CD4-positive, alpha-beta T cell (primary cell): ENCODE data around the gene SLC39A9. TPM values are rescaled to one million over a fixed set of nuclear protein-coding genes. Genes with fewer than 3 reads are reported as not detected.

Source experiments
- ATAC-seq: fragments of 200-7000 bp; cut with Tn5 transposase; one replicate; pipeline ENCODE4 v1.10.0; 2022; ENCODE audit warnings: mild to moderate bottlenecking; ENCODE audit not compliant: poor library complexity
- CTCF ChIA-PET: fragments of 350-600 bp; sonication (Branson Sonifier 250); formaldehyde crosslinking; loops from one replicate; lab custom pipeline; 2021; ENCODE audit warnings: antibody characterized with exemption, inconsistent platforms; lab: Charles Lee
- POLR2A ChIA-PET: fragments of 350-600 bp; sonication (Branson Sonifier 250); formaldehyde crosslinking; loops from one replicate; lab custom pipeline; 2021; ENCODE audit warnings: antibody characterized with exemption, inconsistent platforms; lab: Charles Lee
- DNase-seq, 14 experiments: peaks; one replicate each; pipeline ENCODE4 v3.0.0-alpha.2; 2013 to 2020; ENCODE audit warnings: mixed read lengths in 2 of 14
- H3K27ac ChIP-seq, 2 donors: one replicate each; pipeline versions ENCODE4 v1.5.1 to v1.7.0; 2013; ENCODE audit warnings: low read length in 2 of 2, low read depth in 1 of 2, mild to moderate bottlenecking in 1 of 2
- H3K27me3 ChIP-seq, 2 experiments: 1 replicate in 1 of 2; 2 replicates in 1 of 2; pipeline versions ENCODE4 v1.6.1 to v1.7.0; 2013; ENCODE audit warnings: low read length in 2 of 2, control low read depth in 1 of 2, mild to moderate bottlenecking in 1 of 2, moderate library complexity in 1 of 2; ENCODE audit not compliant: insufficient read depth in 2 of 2, control insufficient read depth in 1 of 2
- H3K36me3 ChIP-seq: one replicate; pipeline ENCODE4 v1.6.1; 2013; ENCODE audit warnings: low read length, control low read depth; ENCODE audit not compliant: insufficient read depth
- H3K4me1 ChIP-seq: one replicate; pipeline ENCODE4 v1.6.1; 2013; ENCODE audit warnings: low read length, control low read depth; ENCODE audit not compliant: insufficient read depth
- H3K4me3 ChIP-seq: one replicate; pipeline ENCODE4 v1.5.1; 2013; ENCODE audit warnings: mild to moderate bottlenecking, low read length, moderate library complexity
- H3K9me3 ChIP-seq, 2 experiments: 1 replicate in 1 of 2; 2 replicates in 1 of 2; pipeline versions ENCODE4 v1.6.1 to v1.7.0; 2013; ENCODE audit warnings: low read length in 2 of 2, mild to moderate bottlenecking in 2 of 2, control low read depth in 1 of 2, moderate library complexity in 1 of 2; ENCODE audit not compliant: control insufficient read depth in 1 of 2, insufficient read depth in 1 of 2
- H3K27ac Mint-ChIP-seq: one replicate; pipeline ENCODE4 v1.8.0; 2020; ENCODE audit warnings: mixed read lengths
- H3K27me3 Mint-ChIP-seq: one replicate; pipeline ENCODE4 v1.8.0; 2021; ENCODE audit warnings: mixed read lengths
- H3K36me3 Mint-ChIP-seq: one replicate; pipeline ENCODE4 v1.8.0; 2021; ENCODE audit warnings: low read depth, mixed read lengths
- H3K4me1 Mint-ChIP-seq: one replicate; pipeline ENCODE4 v1.8.0; 2021; ENCODE audit warnings: low read depth, mixed read lengths
- H3K4me3 Mint-ChIP-seq: one replicate; pipeline ENCODE4 v1.8.0; 2020; ENCODE audit warnings: mild to moderate bottlenecking, mixed read lengths
- H3K9me3 Mint-ChIP-seq: one replicate; pipeline ENCODE4 v1.8.0; 2020; ENCODE audit warnings: mixed read lengths
- CTCF ChIP-seq: fragments of 200-600 bp; IDR thresholded peaks from one replicate; pipeline ENCODE4 v1.8.0; 2022; ENCODE audit warnings: antibody characterized with exemption, mild to moderate bottlenecking
- intact Hi-C, 2 experiments: fragments of 100-400 bp; cut with DNase I in 1 of 2; cut with micrococcal nuclease in 1 of 2; formaldehyde crosslinking; loops; one replicate each; pipeline versions ENCODE4 v1.15.1 to v1.9.0; 2023 to 2025; cut with DNase I, micrococcal nuclease
- total RNA-seq, 174 experiments: library from RNA in 2 of 174; stranded (reverse) in 2 of 174; gene quantifications; one replicate each; pipeline ENCODE4 v1.2.3 and lab custom pipeline; 2021 to 2026

Gene SLC39A9
- total RNA-seq, 2 experiments from 2014 or later: 19.5 to 20.5 TPM

- intact Hi-C loops: no loop called here
Measured at GRCh38 chr14:69490219-69490918, 91.9 kb downstream of the SLC39A9 start.

GRCh38 chr14:69491193-69491592 lies 92.7 kb downstream of the SLC39A9 start:
- CTCF ChIA-PET: no interaction called here
- intact Hi-C loops: no loop called here
- no peak overlapping the region for H3K4me3 Mint-ChIP-seq

More at GRCh38 chr14:69490219-69490918, 91.9 kb downstream of the SLC39A9 start:
- ATAC-seq (no peak), DNase-seq (no peak)
- Histone ChIP-seq H3K4me1 (no peaks in the 10 kb centered on the region), H3K36me3 (no peaks in the 10 kb centered on the region), H3K27ac (no peak overlapping the region), H3K27me3 (peaks cover 18 to 32% of the 10 kb centered on the region in 2 experiments), H3K9me3 (no peaks in the 10 kb centered on the region), H3K4me3 (no peak overlapping the region)
- TF ChIP-seq CTCF: no peak
- H3K36me3 Mint-ChIP-seq: no peaks in the 10 kb centered on the region
- H3K4me1 Mint-ChIP-seq: no peaks in the 10 kb centered on the region
- H3K9me3 Mint-ChIP-seq: no peaks in the 10 kb centered on the region
- no peak overlapping the region for H3K27ac Mint-ChIP-seq
- POLR2A ChIA-PET: no interaction called here
- CTCF ChIA-PET: no interaction called here
- peaks cover 37% of the 10 kb centered on the region for H3K27me3 Mint-ChIP-seq
- H3K4me3 Mint-ChIP-seq: no peak overlapping the region

GRCh38 chr14:69493038-69493437 lies 94.5 kb downstream of the SLC39A9 start:
- H3K27me3 ChIP-seq: peaks cover 3 to 8% of the 10 kb centered on the region in 2 experiments
- H3K27ac ChIP-seq: no peak overlapping the region
- no peaks in the 10 kb centered on the region for H3K36me3 ChIP-seq
- H3K4me1 ChIP-seq: no peaks in the 10 kb centered on the region
- POLR2A ChIA-PET: no interaction called here
- no peaks in the 10 kb centered on the region for H3K9me3 ChIP-seq
- DNase-seq (no peak), ATAC-seq (no peak)
- H3K4me3 ChIP-seq: no peak overlapping the region
- no peaks in the 10 kb centered on the region for H3K9me3 Mint-ChIP-seq
- H3K36me3 Mint-ChIP-seq: no peaks in the 10 kb centered on the region
- peaks cover 11% of the 10 kb centered on the region for H3K27me3 Mint-ChIP-seq
- no peaks in the 10 kb centered on the region for H3K4me1 Mint-ChIP-seq
- TF ChIP-seq CTCF: no peak
- CTCF ChIA-PET: no interaction called here
- no peak overlapping the region for H3K27ac Mint-ChIP-seq
- no peak overlapping the region for H3K4me3 Mint-ChIP-seq
- intact Hi-C loops: no loop called here

More at GRCh38 chr14:69491193-69491592, 92.7 kb downstream of the SLC39A9 start:
- Mint-ChIP-seq H3K4me1 (no peaks in the 10 kb centered on the region), H3K9me3 (no peaks in the 10 kb centered on the region), H3K36me3 (no peaks in the 10 kb centered on the region), H3K27ac (no peak overlapping the region), H3K27me3 (peaks cover 28% of the 10 kb centered on the region)
- no peak overlapping the region for H3K27ac ChIP-seq
- POLR2A ChIA-PET: no interaction called here
- H3K36me3 ChIP-seq: no peaks in the 10 kb centered on the region
- no peak overlapping the region for H3K4me3 ChIP-seq
- no peaks in the 10 kb centered on the region for H3K4me1 ChIP-seq
- H3K9me3 ChIP-seq: no peaks in the 10 kb centered on the region
- peaks cover 13 to 25% of the 10 kb centered on the region in 2 experiments for H3K27me3 ChIP-seq
- DNase-seq (no peak), ATAC-seq (no peak)
- no peak for TF ChIP-seq CTCF
